RCC 7860 (cell line): ENCODE data around the gene C1orf141.
"Not testable (repeated sequence)": the region's sequence is repeated elsewhere in the genome, so short reads cannot be mapped to it uniquely, and the experiment has no call there.

Source experiments
- DNase-seq: peaks from one replicate; pipeline ENCODE4 v3.0.0-alpha.2; 2015; ENCODE audit warnings: low spot score
- FAIRE-seq: peaks from 2 replicates; lab custom pipeline; 2012; peaks lifted over from hg19 to GRCh38; lab: Jason Lieb, UNC

The C1orf141 gene

GRCh38 chr1:67143966-67144365 is 9.2 kb upstream of the C1orf141 start:
- DNase-seq (no peak), FAIRE-seq (no peak)

GRCh38 chr1:67142931-67143330 is 8.2 kb upstream of the C1orf141 start:
- DNase-seq (no peak), FAIRE-seq (no peak)

GRCh38 chr1:67141832-67142231 is 7.1 kb upstream of the C1orf141 start:
- not testable (repeated sequence) for DNase-seq, FAIRE-seq

GRCh38 chr1:67140460-67140859 is 5.7 kb upstream of the C1orf141 start:
- FAIRE-seq (peak; percentile 59), DNase-seq (no peak)

- DNase-seq: no peak
- no peak for FAIRE-seq
These were observed 4.2 kb upstream of the C1orf141 start for GRCh38 chr1:67138813-67139499.

GRCh38 chr1:67137307-67137753 is 2.6 kb upstream of the C1orf141 start:
- DNase-seq (no peak), FAIRE-seq (no peak)

GRCh38 chr1:67135354-67135753 is 584 bp upstream of the C1orf141 start:
- no peak for FAIRE-seq
- DNase-seq: no peak

GRCh38 chr1:67133177-67133576 is 1.6 kb downstream of the C1orf141 start:
- FAIRE-seq (no peak), DNase-seq (no peak)

GRCh38 chr1:67130673-67131072 is 4.1 kb downstream of the C1orf141 start:
- FAIRE-seq (no peak), DNase-seq (no peak)

GRCh38 chr1:67126974-67127373 is 7.8 kb downstream of the C1orf141 start:
- DNase-seq (no peak), FAIRE-seq (peak; percentile 21)

GRCh38 chr1:67126111-67126746 is 8.5 kb downstream of the C1orf141 start:
- DNase-seq: no peak
- FAIRE-seq: no peak

GRCh38 chr1:67124455-67124854 is 10.3 kb downstream of the C1orf141 start:
- no peak for FAIRE-seq
- DNase-seq: no peak

- DNase-seq: no peak
- FAIRE-seq: no peak
These were observed 13.7 kb downstream of the C1orf141 start for GRCh38 chr1:67120855-67121619.

GRCh38 chr1:67118646-67119045 is 16.1 kb downstream of the C1orf141 start:
- DNase-seq (no peak), FAIRE-seq (no peak)

GRCh38 chr1:67118191-67118590 is 16.6 kb downstream of the C1orf141 start:
- FAIRE-seq (no peak), DNase-seq (peak; percentile 20)

- FAIRE-seq (no peak), DNase-seq (no peak)
These were observed 20.6 kb downstream of the C1orf141 start for GRCh38 chr1:67114162-67114561.

GRCh38 chr1:67110352-67110751 is 24.4 kb downstream of the C1orf141 start:
- FAIRE-seq: no peak
- DNase-seq: no peak

GRCh38 chr1:67105508-67105907 is 29.3 kb downstream of the C1orf141 start:
- DNase-seq (no peak), FAIRE-seq (no peak)

GRCh38 chr1:67103548-67103947 is 31.2 kb downstream of the C1orf141 start:
- no peak for FAIRE-seq
- no peak for DNase-seq

- FAIRE-seq: no peak
- DNase-seq: no peak
These were observed 33.9 kb downstream of the C1orf141 start for GRCh38 chr1:67100833-67101232.

- FAIRE-seq (no peak), DNase-seq (no peak)
These were observed 37.5 kb downstream of the C1orf141 start for GRCh38 chr1:67097305-67097704.

- FAIRE-seq: no peak
- no peak for DNase-seq
These were observed 40.6 kb downstream of the C1orf141 start for GRCh38 chr1:67094191-67094590.
